GM12891 (cell line): ENCODE data around the gene CA7.

Experiments
- DNase-seq: peaks from one replicate; pipeline ENCODE4 v3.0.0; 2011; ENCODE audit warnings: low spot score; ENCODE audit not compliant: insufficient read length
- FAIRE-seq: peaks from 2 replicates; lab custom pipeline; 2011; peaks lifted over from hg19 to GRCh38; lab: Jason Lieb, UNC
- PAX5 ChIP-seq: IDR thresholded peaks from 2 replicates; pipeline ENCODE4 v1.6.1; 2011; ENCODE audit warnings: low read length, moderate library complexity, mild to moderate bottlenecking; ENCODE audit not compliant: insufficient read depth, severe bottlenecking
- POLR2A ChIP-seq: IDR thresholded peaks from 2 replicates; pipeline ENCODE4 v1.6.1; 2011; ENCODE audit warnings: low read depth, low read length, control low read depth
- POLR2AphosphoS5 ChIP-seq: IDR thresholded peaks from 2 replicates; pipeline ENCODE4 v1.6.1; 2011; ENCODE audit warnings: low read depth, low read length, control low read depth
- POU2F2 ChIP-seq: IDR thresholded peaks from 2 replicates; pipeline ENCODE4 v1.6.1; 2011; ENCODE audit warnings: low read depth, mild to moderate bottlenecking, control low read depth, low read length, moderate library complexity
- SPI1 ChIP-seq: IDR thresholded peaks from 2 replicates; pipeline ENCODE4 v1.6.1; 2011; ENCODE audit warnings: low read depth, low read length, control low read depth
- TAF1 ChIP-seq: IDR thresholded peaks from 2 replicates; pipeline ENCODE4 v1.6.1; 2011; ENCODE audit warnings: low read depth, low read length, control low read depth

The CA7 gene

GRCh38 chr16:66830422-66831404 lies 13.5 kb upstream of the CA7 start, which contains the start of gene NAE1:
TSS of gene NAE1 (minus strand) at chr16:66830976. CDS start at chr16:66830899, 77 bp downstream.
- peak; percentile 93 for DNase-seq
- peak; percentile 68; the same call in 1 of the 2 replicates for TF ChIP-seq POLR2AphosphoS5
- no peak for TF ChIP-seq PAX5
- peak; percentile 23; the same call in 1 of the 2 replicates for TF ChIP-seq TAF1
- peak; percentile 64; the same call in 1 of the 2 replicates for TF ChIP-seq POLR2A
- FAIRE-seq: peak; percentile 99

GRCh38 chr16:66832190-66832589 lies 12.0 kb upstream of the CA7 start:
- DNase-seq (no peak), FAIRE-seq (no peak)
- TF ChIP-seq POLR2AphosphoS5: no peak
- TF ChIP-seq POLR2A: no peak
- no peak for TF ChIP-seq TAF1
- no peak for TF ChIP-seq POU2F2
- TF ChIP-seq PAX5: no peak
- TF ChIP-seq SPI1: no peak

- FAIRE-seq (no peak), DNase-seq (no peak)
- TF ChIP-seq POU2F2 (no peak), SPI1 (no peak), PAX5 (no peak), TAF1 (no peak), POLR2A (no peak), POLR2AphosphoS5 (no peak)
Measured at GRCh38 chr16:66832661-66833305, 11.4 kb upstream of the CA7 start.

GRCh38 chr16:66834746-66835145 lies 9.5 kb upstream of the CA7 start:
- TF ChIP-seq SPI1 (no peak), PAX5 (no peak)
- DNase-seq (no peak), FAIRE-seq (no peak)

GRCh38 chr16:66840883-66841282 lies 3.3 kb upstream of the CA7 start:
- TF ChIP-seq TAF1 (no peak), SPI1 (peak; percentile 86)
- DNase-seq (no peak), FAIRE-seq (no peak)

- DNase-seq: no peak
- FAIRE-seq: no peak
- no peak for TF ChIP-seq TAF1
Measured at GRCh38 chr16:66841366-66841765, 2.8 kb upstream of the CA7 start.

GRCh38 chr16:66842765-66843164 lies 1.4 kb upstream of the CA7 start:
- TF ChIP-seq TAF1 (no peak), SPI1 (no peak), PAX5 (no peak), POLR2A (no peak), POU2F2 (no peak), POLR2AphosphoS5 (no peak)
- DNase-seq: no peak
- FAIRE-seq: no peak

GRCh38 chr16:66843191-66843590 lies 1.0 kb upstream of the CA7 start:
- no peak for TF ChIP-seq TAF1
- no peak for TF ChIP-seq POLR2A
- no peak for FAIRE-seq

GRCh38 chr16:66844009-66844341 lies 239 bp upstream of the CA7 start:
- FAIRE-seq (no peak), DNase-seq (no peak)
- TF ChIP-seq PAX5 (no peak), POLR2AphosphoS5 (no peak), SPI1 (no peak), POU2F2 (no peak), TAF1 (no peak), POLR2A (no peak)

More at GRCh38 chr16:66843191-66843590, 1.0 kb upstream of the CA7 start:
- DNase-seq: no peak

- DNase-seq: no peak
Measured at GRCh38 chr16:66845080-66845410, 831 bp downstream of the CA7 start.

More at GRCh38 chr16:66845080-66845410, 831 bp downstream of the CA7 start:
- FAIRE-seq: no peak
- TF ChIP-seq TAF1 (no peak), SPI1 (no peak), PAX5 (no peak), POLR2AphosphoS5 (no peak), POLR2A (no peak), POU2F2 (no peak)
